ENCODE data around the gene FBXO9.

The FBXO9 gene

DNA sequence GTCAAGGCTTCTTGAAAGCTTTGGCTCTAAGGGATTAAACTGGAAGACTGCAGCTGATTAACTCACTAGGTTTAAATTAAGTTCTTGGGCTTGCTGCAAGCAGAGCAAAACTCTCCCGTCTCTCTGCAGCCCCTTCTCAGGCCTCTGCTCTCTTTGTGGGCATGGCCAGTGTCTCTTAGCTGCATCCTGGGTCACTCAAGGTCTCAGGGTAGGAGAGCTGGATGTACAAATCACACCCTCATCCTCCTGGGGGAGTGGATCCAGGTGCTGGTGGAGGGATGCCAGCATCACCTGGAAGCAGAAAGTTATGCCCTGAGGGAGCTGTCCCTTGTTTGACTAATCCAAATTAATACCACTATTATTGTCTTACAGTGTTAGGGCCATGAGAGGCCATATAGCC, 47.7 kb downstream of the FBXO9 start:
- TF ChIP-seq POLR2AphosphoS5 (IDR thresholded peaks at IDR 0.05; ENCODE audit: low read depth, low read length) (no peak), FOXP2 (optimal IDR thresholded peaks at IDR 0.05; ENCODE audit: borderline replicate concordance, extremely low read depth, extremely low read length, insufficient read depth) (no peak), TAF1 (IDR thresholded peaks at IDR 0.05; ENCODE audit: borderline replicate concordance, insufficient read depth, low read length) (no peak), SIN3A (IDR thresholded peaks at IDR 0.05; ENCODE audit: borderline replicate concordance, insufficient read depth, low read length) (no peak)
- TF ChIP-seq, protein P1, sequence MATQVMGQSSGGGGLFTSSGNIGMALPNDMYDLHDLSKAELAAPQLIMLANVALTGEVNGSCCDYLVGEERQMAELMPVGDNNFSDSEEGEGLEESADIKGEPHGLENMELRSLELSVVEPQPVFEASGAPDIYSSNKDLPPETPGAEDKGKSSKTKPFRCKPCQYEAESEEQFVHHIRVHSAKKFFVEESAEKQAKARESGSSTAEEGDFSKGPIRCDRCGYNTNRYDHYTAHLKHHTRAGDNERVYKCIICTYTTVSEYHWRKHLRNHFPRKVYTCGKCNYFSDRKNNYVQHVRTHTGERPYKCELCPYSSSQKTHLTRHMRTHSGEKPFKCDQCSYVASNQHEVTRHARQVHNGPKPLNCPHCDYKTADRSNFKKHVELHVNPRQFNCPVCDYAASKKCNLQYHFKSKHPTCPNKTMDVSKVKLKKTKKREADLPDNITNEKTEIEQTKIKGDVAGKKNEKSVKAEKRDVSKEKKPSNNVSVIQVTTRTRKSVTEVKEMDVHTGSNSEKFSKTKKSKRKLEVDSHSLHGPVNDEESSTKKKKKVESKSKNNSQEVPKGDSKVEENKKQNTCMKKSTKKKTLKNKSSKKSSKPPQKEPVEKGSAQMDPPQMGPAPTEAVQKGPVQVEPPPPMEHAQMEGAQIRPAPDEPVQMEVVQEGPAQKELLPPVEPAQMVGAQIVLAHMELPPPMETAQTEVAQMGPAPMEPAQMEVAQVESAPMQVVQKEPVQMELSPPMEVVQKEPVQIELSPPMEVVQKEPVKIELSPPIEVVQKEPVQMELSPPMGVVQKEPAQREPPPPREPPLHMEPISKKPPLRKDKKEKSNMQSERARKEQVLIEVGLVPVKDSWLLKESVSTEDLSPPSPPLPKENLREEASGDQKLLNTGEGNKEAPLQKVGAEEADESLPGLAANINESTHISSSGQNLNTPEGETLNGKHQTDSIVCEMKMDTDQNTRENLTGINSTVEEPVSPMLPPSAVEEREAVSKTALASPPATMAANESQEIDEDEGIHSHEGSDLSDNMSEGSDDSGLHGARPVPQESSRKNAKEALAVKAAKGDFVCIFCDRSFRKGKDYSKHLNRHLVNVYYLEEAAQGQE (IDR thresholded peaks at IDR 0.05; ENCODE audit: insufficient read depth in 1 of 2, low read depth in 2 of 2, low read length in 2 of 2) = no peak

GRCh38 chr6:53113742-53114141, 48.5 kb downstream of the FBXO9 start:
- TF ChIP-seq TAF1 (IDR thresholded peaks at IDR 0.05; ENCODE audit: borderline replicate concordance, insufficient read depth, low read length) (no peak), SIN3A (IDR thresholded peaks at IDR 0.05; ENCODE audit: borderline replicate concordance, insufficient read depth, low read length) (no peak), FOXP2 (optimal IDR thresholded peaks at IDR 0.05; ENCODE audit: borderline replicate concordance, extremely low read depth, extremely low read length, insufficient read depth) (no peak), POLR2AphosphoS5 (IDR thresholded peaks at IDR 0.05; ENCODE audit: low read depth, low read length) (no peak)
- TF ChIP-seq, protein P1 (IDR thresholded peaks at IDR 0.05; ENCODE audit: insufficient read depth in 1 of 2, low read depth in 2 of 2, low read length in 2 of 2) = no peak

GRCh38 chr6:53115113-53115512, 49.9 kb downstream of the FBXO9 start:
- no peak for TF ChIP-seq FOXP2 (optimal IDR thresholded peaks at IDR 0.05; ENCODE audit: borderline replicate concordance, extremely low read depth, extremely low read length, insufficient read depth)
- TF ChIP-seq SIN3A (IDR thresholded peaks at IDR 0.05; ENCODE audit: borderline replicate concordance, insufficient read depth, low read length) = no peak
- no peak for TF ChIP-seq POLR2AphosphoS5 (IDR thresholded peaks at IDR 0.05; ENCODE audit: low read depth, low read length)
- TF ChIP-seq, protein P1 (IDR thresholded peaks at IDR 0.05; ENCODE audit: insufficient read depth in 1 of 2, low read depth in 2 of 2, low read length in 2 of 2) = no peak
- TF ChIP-seq TAF1 (IDR thresholded peaks at IDR 0.05; ENCODE audit: borderline replicate concordance, insufficient read depth, low read length) = no peak

- TF ChIP-seq TAF1 (IDR thresholded peaks at IDR 0.05; ENCODE audit: borderline replicate concordance, insufficient read depth, low read length) (no peak), FOXP2 (optimal IDR thresholded peaks at IDR 0.05; ENCODE audit: borderline replicate concordance, extremely low read depth, extremely low read length, insufficient read depth) (no peak), POLR2AphosphoS5 (IDR thresholded peaks at IDR 0.05; ENCODE audit: low read depth, low read length) (no peak), SIN3A (IDR thresholded peaks at IDR 0.05; ENCODE audit: borderline replicate concordance, insufficient read depth, low read length) (no peak)
- TF ChIP-seq, protein P1 (IDR thresholded peaks at IDR 0.05; ENCODE audit: insufficient read depth in 1 of 2, low read depth in 2 of 2, low read length in 2 of 2) = no peak
These were observed 50.5 kb downstream of the FBXO9 start for GRCh38 chr6:53115741-53116140.

- TF ChIP-seq, protein P1 (IDR thresholded peaks at IDR 0.05; ENCODE audit: insufficient read depth in 1 of 2, low read depth in 2 of 2, low read length in 2 of 2) = no peak
- no peak for TF ChIP-seq POLR2AphosphoS5 (IDR thresholded peaks at IDR 0.05; ENCODE audit: low read depth, low read length)
- no peak for TF ChIP-seq TAF1 (IDR thresholded peaks at IDR 0.05; ENCODE audit: borderline replicate concordance, insufficient read depth, low read length)
- no peak for TF ChIP-seq FOXP2 (optimal IDR thresholded peaks at IDR 0.05; ENCODE audit: borderline replicate concordance, extremely low read depth, extremely low read length, insufficient read depth)
- TF ChIP-seq SIN3A (IDR thresholded peaks at IDR 0.05; ENCODE audit: borderline replicate concordance, insufficient read depth, low read length) = no peak
These were observed 54.1 kb downstream of the FBXO9 start for GRCh38 chr6:53119349-53119748.

Measured in PFSK-1 (cell line).